Measurements from ENCODE around the gene RNF150.

DNA sequence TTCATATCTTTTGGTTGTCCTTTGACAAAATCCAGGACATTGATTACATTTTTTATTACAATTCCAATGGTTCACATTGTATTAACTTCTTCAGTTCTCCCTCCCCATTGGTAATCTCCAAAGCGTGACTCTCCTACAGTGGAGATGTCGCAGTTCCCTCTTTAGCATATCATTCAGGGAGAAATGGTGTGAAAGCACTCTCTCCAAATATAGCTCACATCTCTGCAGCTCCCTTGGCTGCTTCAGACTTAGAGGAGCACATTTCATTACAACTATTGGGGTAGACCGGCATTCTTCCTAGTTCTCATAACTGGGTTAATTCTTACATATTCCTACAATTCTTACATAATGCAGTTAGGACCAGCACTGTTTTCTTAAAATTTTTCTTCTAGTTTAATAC lies 25.3 kb downstream of the RNF150 start:
- TF ChIP-seq, protein P1, sequence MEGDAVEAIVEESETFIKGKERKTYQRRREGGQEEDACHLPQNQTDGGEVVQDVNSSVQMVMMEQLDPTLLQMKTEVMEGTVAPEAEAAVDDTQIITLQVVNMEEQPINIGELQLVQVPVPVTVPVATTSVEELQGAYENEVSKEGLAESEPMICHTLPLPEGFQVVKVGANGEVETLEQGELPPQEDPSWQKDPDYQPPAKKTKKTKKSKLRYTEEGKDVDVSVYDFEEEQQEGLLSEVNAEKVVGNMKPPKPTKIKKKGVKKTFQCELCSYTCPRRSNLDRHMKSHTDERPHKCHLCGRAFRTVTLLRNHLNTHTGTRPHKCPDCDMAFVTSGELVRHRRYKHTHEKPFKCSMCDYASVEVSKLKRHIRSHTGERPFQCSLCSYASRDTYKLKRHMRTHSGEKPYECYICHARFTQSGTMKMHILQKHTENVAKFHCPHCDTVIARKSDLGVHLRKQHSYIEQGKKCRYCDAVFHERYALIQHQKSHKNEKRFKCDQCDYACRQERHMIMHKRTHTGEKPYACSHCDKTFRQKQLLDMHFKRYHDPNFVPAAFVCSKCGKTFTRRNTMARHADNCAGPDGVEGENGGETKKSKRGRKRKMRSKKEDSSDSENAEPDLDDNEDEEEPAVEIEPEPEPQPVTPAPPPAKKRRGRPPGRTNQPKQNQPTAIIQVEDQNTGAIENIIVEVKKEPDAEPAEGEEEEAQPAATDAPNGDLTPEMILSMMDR (IDR thresholded peaks at IDR 0.05), result no peak
- TF ChIP-seq EP300 (IDR thresholded peaks at IDR 0.05), result no peak
